Endothelial cell of umbilical vein (primary cell): Measurements from ENCODE around the gene MROH2A. TPM values are rescaled to one million over a fixed set of nuclear protein-coding genes. Genes with fewer than 3 reads are reported as not detected.

Experiments used
- BruUV-seq: library from RNA; stranded (reverse); fragments of 400-500 nt; replicated peaks from 2 replicates; lab custom pipeline; 2021; lab: Mats Ljungman, UMichigan
- CTCF ChIA-PET: fragments of 300-600, 350-600 bp; sonication (Branson Sonifier 250); formaldehyde crosslinking; loops from one replicate; lab custom pipeline; 2021; ENCODE audit warnings: antibody characterized with exemption, inconsistent platforms; lab: Charles Lee
- POLR2A ChIA-PET: fragments of 300-600, 350-600 bp; sonication (Branson Sonifier 250); formaldehyde crosslinking; loops from one replicate; lab custom pipeline; 2021; ENCODE audit warnings: antibody characterized with exemption, inconsistent platforms; lab: Charles Lee
- DNase-seq: peaks from one replicate; pipeline ENCODE4 v3.0.0-alpha.2; 2011; ENCODE audit warnings: low read depth, low spot score
- FAIRE-seq: peaks from 2 replicates; lab custom pipeline; 2011; peaks lifted over from hg19 to GRCh38; lab: Jason Lieb, UNC
- H2AFZ ChIP-seq: 2 replicates; pipeline ENCODE4 v1.6.0; 2012; ENCODE audit warnings: low read depth, low read length, control low read depth, inconsistent platforms
- H3K27ac ChIP-seq: 2 replicates; pipeline ENCODE4 v1.5.1; 2011; ENCODE audit warnings: low read depth, mild to moderate bottlenecking, control low read depth, low read length, moderate library complexity; ENCODE audit not compliant: insufficient read depth
- H3K27me3 ChIP-seq, 2 experiments: 2 replicates each; pipeline versions ENCODE4 v1.6.0 to v1.6.1; 2011; ENCODE audit warnings: low read length in 2 of 2, mixed read lengths in 1 of 2; ENCODE audit not compliant: control insufficient read depth in 2 of 2, insufficient read depth in 2 of 2
- H3K36me3 ChIP-seq, 2 experiments: 2 replicates in 1 of 2; 3 replicates in 1 of 2; pipeline ENCODE4 v1.5.1; 2011; ENCODE audit warnings: low read length in 2 of 2, mild to moderate bottlenecking in 1 of 2, moderate library complexity in 1 of 2; ENCODE audit not compliant: control insufficient read depth in 2 of 2, insufficient read depth in 2 of 2; ENCODE audit errors: extremely low read depth in 1 of 2
- H3K4me1 ChIP-seq: 3 replicates; pipeline ENCODE4 v1.5.1; 2011; ENCODE audit warnings: mild to moderate bottlenecking, low read length; ENCODE audit not compliant: control insufficient read depth, insufficient read depth; ENCODE audit errors: extremely low read depth
- H3K4me2 ChIP-seq: 2 replicates; pipeline ENCODE4 v1.6.1; 2011; ENCODE audit warnings: low read length, control low read depth, mixed read lengths; ENCODE audit not compliant: insufficient read depth
- H3K4me3 ChIP-seq, 3 experiments: fragments of 200-600 bp in 1 of 3; sonication (generic), shearing (Covaris generic) in 1 of 3; replicated peaks in 1 of 3; 2 replicates each; pipeline ENCODE4 v1.5.1; 2011 to 2016; ENCODE audit warnings: control low read depth in 3 of 3, low read length in 3 of 3, mild to moderate bottlenecking in 2 of 3, inconsistent platforms in 1 of 3, low read depth in 1 of 3, moderate library complexity in 1 of 3; ENCODE audit not compliant: insufficient read depth in 1 of 3
- H3K79me2 ChIP-seq: 2 replicates; pipeline ENCODE4 v1.6.0; 2012; ENCODE audit warnings: low read length, inconsistent platforms; ENCODE audit not compliant: control insufficient read depth, insufficient read depth
- H3K9ac ChIP-seq: replicated peaks from 2 replicates; pipeline ENCODE3; 2011; ENCODE audit warnings: low read length, control low read depth; ENCODE audit not compliant: insufficient read depth; ENCODE audit errors: extremely low read depth
- H3K9me1 ChIP-seq: replicated peaks from 3 replicates; pipeline ENCODE4 v1.6.0; 2011; ENCODE audit warnings: mild to moderate bottlenecking, low read length; ENCODE audit not compliant: control insufficient read depth, insufficient read depth; ENCODE audit errors: extremely low read depth
- H3K9me3 ChIP-seq: replicated peaks from 2 replicates; pipeline ENCODE4 v1.5.1; 2012; ENCODE audit warnings: low read length, inconsistent platforms; ENCODE audit not compliant: control insufficient read depth, insufficient read depth
- H4K20me1 ChIP-seq: replicated peaks from 2 replicates; pipeline ENCODE3; 2011; ENCODE audit warnings: mild to moderate bottlenecking, low read length; ENCODE audit not compliant: control insufficient read depth, insufficient read depth; ENCODE audit errors: extremely low read depth
- EZH2 ChIP-seq: IDR thresholded peaks from 2 replicates; pipeline ENCODE4 v1.6.1; 2012; ENCODE audit warnings: borderline replicate concordance, low read depth, mild to moderate bottlenecking, moderate library complexity, low read length, inconsistent platforms; ENCODE audit not compliant: severe bottlenecking
- FOS ChIP-seq: IDR thresholded peaks from 2 replicates; pipeline ENCODE4 v1.6.1; 2011; ENCODE audit warnings: mild to moderate bottlenecking, low read length, moderate library complexity, borderline replicate concordance; ENCODE audit not compliant: insufficient read depth
- GATA2 ChIP-seq: IDR thresholded peaks from 2 replicates; pipeline ENCODE4 v1.7.0; 2011; ENCODE audit warnings: low read depth, mild to moderate bottlenecking, moderate library complexity, mixed read lengths, low read length; ENCODE audit not compliant: insufficient read length, insufficient read depth
- JUN ChIP-seq: IDR thresholded peaks from 2 replicates; pipeline ENCODE4 v1.6.1; 2011; ENCODE audit warnings: borderline replicate concordance, low read depth; ENCODE audit not compliant: insufficient read length, insufficient read depth
- MYC ChIP-seq: IDR thresholded peaks from one replicate; pipeline ENCODE4 v1.6.1; 2011; ENCODE audit warnings: mild to moderate bottlenecking, low read depth, low read length
- POLR2A ChIP-seq: IDR thresholded peaks from 2 replicates; pipeline ENCODE4 v1.6.1; 2012; ENCODE audit warnings: low read depth, mild to moderate bottlenecking, control low read depth, low read length
- POLR2AphosphoS5 ChIP-seq: IDR thresholded peaks from 2 replicates; pipeline ENCODE4 v1.6.1; 2012; ENCODE audit warnings: low read depth, mild to moderate bottlenecking, control low read depth, low read length, moderate library complexity; ENCODE audit not compliant: insufficient read depth
- dilution Hi-C: fragments of 300-500 bp; cut with MboI; formaldehyde crosslinking; loops from one replicate; pipeline ENCODE4 v1.15.0; 2019; ENCODE audit warnings: low sequenced_read_pairs; ENCODE audit not compliant: extremely low pct_ligation_motif_present
- intact Hi-C: fragments of 100-400 bp; cut with micrococcal nuclease; formaldehyde crosslinking; loops from one replicate; pipeline ENCODE4 v1.10.0; 2022
- polyA plus RNA-seq, 4 experiments: library from polyadenylated mRNA; depleted of rRNA in 3 of 4; stranded (reverse) in 3 of 4; unstranded in 1 of 4; fragments of >200 nt; gene quantifications; 2 replicates each; pipeline versions ENCODE4 v1.2.1 to v1.2.3, GENCODE V29; 2011 to 2012; ENCODE audit warnings: missing spikeins in 1 of 4
- total RNA-seq: library from RNA; stranded (reverse); gene quantifications from 2 replicates; pipeline ENCODE4 v1.2.3, GENCODE V29; 2021
- TF ChIP-seq, protein P1 (sequence below), 2 donors: IDR thresholded peaks; 1 replicate in 1 of 2; 2 replicates in 1 of 2; pipeline ENCODE4 v1.5.1; 2011; ENCODE audit warnings: low read length in 2 of 2, mild to moderate bottlenecking in 2 of 2, moderate library complexity in 2 of 2, control low read depth in 1 of 2, inconsistent platforms in 1 of 2, low read depth in 1 of 2; ENCODE audit not compliant: insufficient read depth in 1 of 2; ENCODE audit errors: extremely low read depth in 1 of 2
- TF ChIP-seq, protein P2 (sequence below): IDR thresholded peaks from 2 replicates; pipeline ENCODE4 v1.6.1; 2011; ENCODE audit not compliant: insufficient read depth, insufficient read length

The MROH2A gene
- total and polyA plus RNA-seq, 2 donors (not counting 3 experiments of a cell fraction or from before 2014, with no cell fraction given): not detected

DNA sequence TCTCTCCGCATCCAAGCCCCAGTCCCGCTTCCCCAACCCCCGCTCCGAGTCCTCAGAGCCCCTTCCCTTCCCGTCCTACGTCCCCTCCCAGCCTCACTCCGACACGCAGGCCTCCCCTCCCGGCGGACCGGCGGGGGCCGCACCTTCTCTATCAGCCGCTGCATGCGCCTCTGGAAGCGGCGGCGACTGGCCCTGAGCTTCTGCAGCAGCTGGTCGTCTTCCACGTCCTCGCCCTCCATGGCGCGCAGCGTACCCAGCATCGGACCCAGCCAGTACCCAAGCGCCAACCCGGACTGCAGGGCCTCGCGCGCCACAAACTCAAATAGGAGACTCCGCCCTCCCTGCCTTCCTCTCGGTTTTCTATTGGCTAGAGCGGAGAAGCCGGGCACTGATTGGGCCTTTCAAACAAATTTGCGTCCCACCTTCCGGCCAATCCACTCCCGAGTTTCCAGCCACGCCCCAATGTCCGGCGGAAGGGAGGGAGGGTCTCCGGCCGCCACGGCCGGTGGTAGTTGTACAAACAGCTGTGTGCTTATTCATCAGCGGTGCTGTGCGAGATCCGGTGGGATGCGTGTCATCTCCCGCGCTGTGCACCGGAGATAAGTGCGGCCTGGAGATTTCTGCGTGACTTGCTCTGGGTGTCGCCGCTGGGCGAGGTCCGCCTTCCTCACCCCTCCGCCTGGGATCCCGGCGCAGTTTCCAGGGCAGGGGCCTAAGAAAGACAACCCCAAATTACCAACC lies 76.3 kb downstream of the MROH2A start, which contains the start of gene HJURP:
Gene HJURP (minus strand): TSS at position 295 of the 741 bp plus-strand sequence. CDS start 35 bp downstream, at position 260.
- H3K36me3 ChIP-seq: peaks cover 0 to 9% of the 10 kb centered on the region in 2 experiments
- no peaks in the 10 kb centered on the region for H4K20me1 ChIP-seq
- FAIRE-seq: peak; percentile 99
- peak within 1 kb of the TSS; percentile 86 for H3K4me2 ChIP-seq
- intact Hi-C loops: loop anchor here (1.0 to 10.0 kb wide), 7 partner anchors 14 to 642 kb away; partner anchors contain the start of genes ARL4C, DGKD and MSL3B
- no TSS peak for BruUV-seq
- no peaks in the 10 kb centered on the region for H3K9me3 ChIP-seq
- TF ChIP-seq EZH2: no peak
- peak; percentile 68 for TF ChIP-seq POLR2A
- peak; percentile 62 for TF ChIP-seq FOS
- TF ChIP-seq, protein P1, sequence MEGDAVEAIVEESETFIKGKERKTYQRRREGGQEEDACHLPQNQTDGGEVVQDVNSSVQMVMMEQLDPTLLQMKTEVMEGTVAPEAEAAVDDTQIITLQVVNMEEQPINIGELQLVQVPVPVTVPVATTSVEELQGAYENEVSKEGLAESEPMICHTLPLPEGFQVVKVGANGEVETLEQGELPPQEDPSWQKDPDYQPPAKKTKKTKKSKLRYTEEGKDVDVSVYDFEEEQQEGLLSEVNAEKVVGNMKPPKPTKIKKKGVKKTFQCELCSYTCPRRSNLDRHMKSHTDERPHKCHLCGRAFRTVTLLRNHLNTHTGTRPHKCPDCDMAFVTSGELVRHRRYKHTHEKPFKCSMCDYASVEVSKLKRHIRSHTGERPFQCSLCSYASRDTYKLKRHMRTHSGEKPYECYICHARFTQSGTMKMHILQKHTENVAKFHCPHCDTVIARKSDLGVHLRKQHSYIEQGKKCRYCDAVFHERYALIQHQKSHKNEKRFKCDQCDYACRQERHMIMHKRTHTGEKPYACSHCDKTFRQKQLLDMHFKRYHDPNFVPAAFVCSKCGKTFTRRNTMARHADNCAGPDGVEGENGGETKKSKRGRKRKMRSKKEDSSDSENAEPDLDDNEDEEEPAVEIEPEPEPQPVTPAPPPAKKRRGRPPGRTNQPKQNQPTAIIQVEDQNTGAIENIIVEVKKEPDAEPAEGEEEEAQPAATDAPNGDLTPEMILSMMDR (IDR thresholded peaks at IDR 0.05; ENCODE audit: extremely low read depth in 1 of 2, insufficient read depth in 1 of 2, low read depth in 1 of 2, low read length in 2 of 2): no peak
- TF ChIP-seq JUN: peak; percentile 17
- no peak for TF ChIP-seq MYC
- peak; percentile 58 for TF ChIP-seq POLR2AphosphoS5
- TF ChIP-seq, protein P2, sequence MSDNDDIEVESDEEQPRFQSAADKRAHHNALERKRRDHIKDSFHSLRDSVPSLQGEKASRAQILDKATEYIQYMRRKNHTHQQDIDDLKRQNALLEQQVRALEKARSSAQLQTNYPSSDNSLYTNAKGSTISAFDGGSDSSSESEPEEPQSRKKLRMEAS: no peak
- peak; percentile 61 for TF ChIP-seq GATA2
- peak within 1 kb of the TSS; percentile 95 for H2AFZ ChIP-seq
- H3K27me3 ChIP-seq: no peaks in the 10 kb centered on the region
- dilution Hi-C loops: no loop called here
- H3K4me1 ChIP-seq: peaks cover 20% of the 10 kb centered on the region
- H3K27ac ChIP-seq: peak within 1 kb of the TSS; percentile 73
- peaks cover 49% of the 10 kb centered on the region for H3K79me2 ChIP-seq
- H3K9me1 ChIP-seq: no peaks in the 10 kb centered on the region
- POLR2A ChIA-PET: no interaction called here
- CTCF ChIA-PET: interaction anchor here (1.0 to 1.7 kb wide), 2 partner anchors 9 to 405 kb away, joined by 5 to 6 read pairs; no protein-coding TSS in a partner anchor
- peak within 1 kb of the TSS; percentile 66 for H3K9ac ChIP-seq
- DNase-seq: peak; percentile 98
- peak within 1 kb of the TSS; percentile 88 to 98 (median 89) for H3K4me3 ChIP-seq
